H1 (cell line): ENCODE measurements around the gene LMX1A. TPM values are rescaled to one million over a fixed set of nuclear protein-coding genes. Genes with fewer than 3 reads are reported as not detected.

ENCODE experiments used
- CTBP2 ChIP-seq: IDR thresholded peaks from 2 replicates; pipeline ENCODE4 v1.7.0; 2011; ENCODE audit warnings: borderline replicate concordance, mild to moderate bottlenecking, moderate library complexity, mixed read lengths, low read length; ENCODE audit not compliant: insufficient read depth, insufficient read length
- JUN ChIP-seq: IDR thresholded peaks from 2 replicates; pipeline ENCODE4 v1.6.1; 2011; ENCODE audit warnings: low read depth, mild to moderate bottlenecking, improper control_type of control experiment, low read length
- RAD21 ChIP-seq, 2 experiments: IDR thresholded peaks in 1 of 2; conservative IDR thresholded peaks in 1 of 2; 2 replicates each; pipeline ENCODE4 v1.6.1; 2011; ENCODE audit warnings: low read depth in 2 of 2, low read length in 2 of 2, improper control_type of control experiment in 1 of 2, inconsistent platforms in 1 of 2, mild to moderate bottlenecking in 1 of 2, moderate library complexity in 1 of 2
- RBBP5 ChIP-seq: IDR thresholded peaks from 2 replicates; pipeline ENCODE4 v1.7.1; 2012; ENCODE audit warnings: low read depth, mild to moderate bottlenecking, inconsistent platforms, low read length, moderate library complexity, borderline replicate concordance
- SIRT6 ChIP-seq: IDR thresholded peaks from one replicate; pipeline ENCODE4 v1.7.1; 2012; ENCODE audit warnings: low read length, inconsistent platforms
- SP1 ChIP-seq: IDR thresholded peaks from 2 replicates; pipeline ENCODE4 v1.6.1; 2011; ENCODE audit warnings: low read depth, low read length
- SUZ12 ChIP-seq: fragments of 200-600 bp; sonication (generic); IDR thresholded peaks from 2 replicates; pipeline ENCODE4 v1.6.1; 2012; ENCODE audit warnings: mild to moderate bottlenecking, inconsistent platforms, low read length, moderate library complexity, mixed read lengths
- TCF12 ChIP-seq: IDR thresholded peaks from 2 replicates; pipeline ENCODE4 v1.6.1; 2011; ENCODE audit warnings: low read depth, mild to moderate bottlenecking, low read length
- polyA plus RNA-seq, 7 experiments: library from polyadenylated mRNA; depleted of rRNA in 3 of 7; stranded (reverse) in 5 of 7; unstranded in 2 of 7; fragments of >200 nt in 5 of 7; fragments of 200-250 nt in 2 of 7; gene quantifications; 1 replicate in 5 of 7; 2 replicates in 1 of 7; 4 replicates in 1 of 7; pipeline versions ENCODE4 v1.2.1 to v1.2.3, GENCODE V29; 2011 to 2013; ENCODE audit warnings: missing spikeins in 2 of 7, mixed read lengths in 2 of 7
- total RNA-seq: library from RNA; stranded (reverse); fragmentation: NEBNext Ultra II Directional; extraction: Animal tissue kit (Norgen Biotek cat#: 25700); gene quantifications from 2 replicates; pipeline ENCODE4 v1.2.1, GENCODE V29; 2021
- TF ChIP-seq, protein P1 (sequence below): fragments of 300-600 bp; sonication (generic); IDR thresholded peaks from 2 replicates; pipeline ENCODE4 v1.7.1; 2012; ENCODE audit warnings: low read length, moderate library complexity, mild to moderate bottlenecking, inconsistent platforms; ENCODE audit not compliant: insufficient replicate concordance

The LMX1A gene
- total and polyA plus RNA-seq, 2 of the 8 experiments (the other 6 are each of a cell fraction or from before 2014, with no cell fraction given), result not detected

- TF ChIP-seq, protein P1, sequence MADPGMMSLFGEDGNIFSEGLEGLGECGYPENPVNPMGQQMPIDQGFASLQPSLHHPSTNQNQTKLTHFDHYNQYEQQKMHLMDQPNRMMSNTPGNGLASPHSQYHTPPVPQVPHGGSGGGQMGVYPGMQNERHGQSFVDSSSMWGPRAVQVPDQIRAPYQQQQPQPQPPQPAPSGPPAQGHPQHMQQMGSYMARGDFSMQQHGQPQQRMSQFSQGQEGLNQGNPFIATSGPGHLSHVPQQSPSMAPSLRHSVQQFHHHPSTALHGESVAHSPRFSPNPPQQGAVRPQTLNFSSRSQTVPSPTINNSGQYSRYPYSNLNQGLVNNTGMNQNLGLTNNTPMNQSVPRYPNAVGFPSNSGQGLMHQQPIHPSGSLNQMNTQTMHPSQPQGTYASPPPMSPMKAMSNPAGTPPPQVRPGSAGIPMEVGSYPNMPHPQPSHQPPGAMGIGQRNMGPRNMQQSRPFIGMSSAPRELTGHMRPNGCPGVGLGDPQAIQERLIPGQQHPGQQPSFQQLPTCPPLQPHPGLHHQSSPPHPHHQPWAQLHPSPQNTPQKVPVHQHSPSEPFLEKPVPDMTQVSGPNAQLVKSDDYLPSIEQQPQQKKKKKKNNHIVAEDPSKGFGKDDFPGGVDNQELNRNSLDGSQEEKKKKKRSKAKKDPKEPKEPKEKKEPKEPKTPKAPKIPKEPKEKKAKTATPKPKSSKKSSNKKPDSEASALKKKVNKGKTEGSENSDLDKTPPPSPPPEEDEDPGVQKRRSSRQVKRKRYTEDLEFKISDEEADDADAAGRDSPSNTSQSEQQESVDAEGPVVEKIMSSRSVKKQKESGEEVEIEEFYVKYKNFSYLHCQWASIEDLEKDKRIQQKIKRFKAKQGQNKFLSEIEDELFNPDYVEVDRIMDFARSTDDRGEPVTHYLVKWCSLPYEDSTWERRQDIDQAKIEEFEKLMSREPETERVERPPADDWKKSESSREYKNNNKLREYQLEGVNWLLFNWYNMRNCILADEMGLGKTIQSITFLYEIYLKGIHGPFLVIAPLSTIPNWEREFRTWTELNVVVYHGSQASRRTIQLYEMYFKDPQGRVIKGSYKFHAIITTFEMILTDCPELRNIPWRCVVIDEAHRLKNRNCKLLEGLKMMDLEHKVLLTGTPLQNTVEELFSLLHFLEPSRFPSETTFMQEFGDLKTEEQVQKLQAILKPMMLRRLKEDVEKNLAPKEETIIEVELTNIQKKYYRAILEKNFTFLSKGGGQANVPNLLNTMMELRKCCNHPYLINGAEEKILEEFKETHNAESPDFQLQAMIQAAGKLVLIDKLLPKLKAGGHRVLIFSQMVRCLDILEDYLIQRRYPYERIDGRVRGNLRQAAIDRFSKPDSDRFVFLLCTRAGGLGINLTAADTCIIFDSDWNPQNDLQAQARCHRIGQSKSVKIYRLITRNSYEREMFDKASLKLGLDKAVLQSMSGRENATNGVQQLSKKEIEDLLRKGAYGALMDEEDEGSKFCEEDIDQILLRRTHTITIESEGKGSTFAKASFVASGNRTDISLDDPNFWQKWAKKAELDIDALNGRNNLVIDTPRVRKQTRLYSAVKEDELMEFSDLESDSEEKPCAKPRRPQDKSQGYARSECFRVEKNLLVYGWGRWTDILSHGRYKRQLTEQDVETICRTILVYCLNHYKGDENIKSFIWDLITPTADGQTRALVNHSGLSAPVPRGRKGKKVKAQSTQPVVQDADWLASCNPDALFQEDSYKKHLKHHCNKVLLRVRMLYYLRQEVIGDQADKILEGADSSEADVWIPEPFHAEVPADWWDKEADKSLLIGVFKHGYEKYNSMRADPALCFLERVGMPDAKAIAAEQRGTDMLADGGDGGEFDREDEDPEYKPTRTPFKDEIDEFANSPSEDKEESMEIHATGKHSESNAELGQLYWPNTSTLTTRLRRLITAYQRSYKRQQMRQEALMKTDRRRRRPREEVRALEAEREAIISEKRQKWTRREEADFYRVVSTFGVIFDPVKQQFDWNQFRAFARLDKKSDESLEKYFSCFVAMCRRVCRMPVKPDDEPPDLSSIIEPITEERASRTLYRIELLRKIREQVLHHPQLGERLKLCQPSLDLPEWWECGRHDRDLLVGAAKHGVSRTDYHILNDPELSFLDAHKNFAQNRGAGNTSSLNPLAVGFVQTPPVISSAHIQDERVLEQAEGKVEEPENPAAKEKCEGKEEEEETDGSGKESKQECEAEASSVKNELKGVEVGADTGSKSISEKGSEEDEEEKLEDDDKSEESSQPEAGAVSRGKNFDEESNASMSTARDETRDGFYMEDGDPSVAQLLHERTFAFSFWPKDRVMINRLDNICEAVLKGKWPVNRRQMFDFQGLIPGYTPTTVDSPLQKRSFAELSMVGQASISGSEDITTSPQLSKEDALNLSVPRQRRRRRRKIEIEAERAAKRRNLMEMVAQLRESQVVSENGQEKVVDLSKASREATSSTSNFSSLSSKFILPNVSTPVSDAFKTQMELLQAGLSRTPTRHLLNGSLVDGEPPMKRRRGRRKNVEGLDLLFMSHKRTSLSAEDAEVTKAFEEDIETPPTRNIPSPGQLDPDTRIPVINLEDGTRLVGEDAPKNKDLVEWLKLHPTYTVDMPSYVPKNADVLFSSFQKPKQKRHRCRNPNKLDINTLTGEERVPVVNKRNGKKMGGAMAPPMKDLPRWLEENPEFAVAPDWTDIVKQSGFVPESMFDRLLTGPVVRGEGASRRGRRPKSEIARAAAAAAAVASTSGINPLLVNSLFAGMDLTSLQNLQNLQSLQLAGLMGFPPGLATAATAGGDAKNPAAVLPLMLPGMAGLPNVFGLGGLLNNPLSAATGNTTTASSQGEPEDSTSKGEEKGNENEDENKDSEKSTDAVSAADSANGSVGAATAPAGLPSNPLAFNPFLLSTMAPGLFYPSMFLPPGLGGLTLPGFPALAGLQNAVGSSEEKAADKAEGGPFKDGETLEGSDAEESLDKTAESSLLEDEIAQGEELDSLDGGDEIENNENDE, result no peak
- TF ChIP-seq RAD21 (IDR thresholded peaks at IDR 0.05 in 1 of 2, conservative IDR thresholded peaks at IDR 0.05 in 1 of 2; ENCODE audit: low read depth in 2 of 2, low read length in 2 of 2), result no peak
- no peak for TF ChIP-seq SP1
- no peak for TF ChIP-seq JUN
- TF ChIP-seq SUZ12, result peak; percentile 83
- TF ChIP-seq RBBP5, result no peak
- TF ChIP-seq SIRT6, result no peak
- peak; percentile 91 for TF ChIP-seq CTBP2
- TF ChIP-seq TCF12, result no peak
Measured at GRCh38 chr1:165353731-165354671, 2.5 kb downstream of the LMX1A start (continued).
